RWPE2 (cell line): ENCODE measurements around the gene GRK3.

ENCODE experiments used
- ATAC-seq: fragments of 200-7000 bp; cut with Tn5 transposase; 3 replicates; pipeline ENCODE4 v1.9.1; 2021; ENCODE audit warnings: low read depth
- DNase-seq: peaks from one replicate; pipeline ENCODE4 v3.0.0-alpha.2; 2020; ENCODE audit warnings: low spot score
- H3K27ac ChIP-seq: fragments of 450-650 bp; 2 replicates; pipeline ENCODE4 v1.5.1; 2017; ENCODE audit warnings: mild to moderate bottlenecking; ENCODE audit not compliant: poor library complexity, severe bottlenecking
- H3K27me3 ChIP-seq: fragments of 250-450 bp; sonication (Bioruptor Pico); 2 replicates; pipeline ENCODE4 v1.5.1; 2021; ENCODE audit warnings: mild to moderate bottlenecking, moderate library complexity; ENCODE audit not compliant: insufficient read depth, poor library complexity, severe bottlenecking
- H3K36me3 ChIP-seq: fragments of 250-450 bp; sonication (Bioruptor Pico); 2 replicates; pipeline ENCODE4 v1.5.1; 2020; ENCODE audit warnings: low read depth, mild to moderate bottlenecking, moderate library complexity
- H3K4me1 ChIP-seq: fragments of 250-450 bp; sonication (Bioruptor Pico); 2 replicates; pipeline ENCODE4 v1.5.1; 2021; ENCODE audit warnings: mild to moderate bottlenecking, moderate library complexity; ENCODE audit not compliant: insufficient read depth, poor library complexity, severe bottlenecking
- H3K4me3 ChIP-seq: fragments of 250-450 bp; sonication (Bioruptor Pico); 2 replicates; pipeline ENCODE4 v1.5.1; 2021; ENCODE audit warnings: mild to moderate bottlenecking, moderate library complexity; ENCODE audit not compliant: severe bottlenecking
- H3K9me3 ChIP-seq: fragments of 250-450 bp; sonication (Bioruptor Pico); 2 replicates; pipeline ENCODE4 v1.5.1; 2021; ENCODE audit warnings: mild to moderate bottlenecking, moderate library complexity; ENCODE audit not compliant: severe bottlenecking
- CTCF ChIP-seq: fragments of 450-650 bp; IDR thresholded peaks from one replicate; pipeline ENCODE4 v1.5.1; 2017; ENCODE audit warnings: mild to moderate bottlenecking, moderate library complexity; ENCODE audit not compliant: poor library complexity, severe bottlenecking

GRK3 gene

GRCh38 chr22:25668437-25668836 is 104.0 kb downstream of the GRK3 start:
- ATAC-seq (peak; percentile 71), DNase-seq (no peak)
- no peak overlapping the region for H3K4me3 ChIP-seq
- H3K27ac ChIP-seq, result no peak overlapping the region
- H3K9me3 ChIP-seq, result no peaks in the 10 kb centered on the region
- TF ChIP-seq CTCF, result no peak
- H3K36me3 ChIP-seq, result no peaks in the 10 kb centered on the region
- H3K27me3 ChIP-seq, result no peaks in the 10 kb centered on the region
- H3K4me1 ChIP-seq, result peaks cover 11% of the 10 kb centered on the region

- no peak overlapping the region for H3K27ac ChIP-seq
- DNase-seq (no peak), ATAC-seq (no peak)
- no peak overlapping the region for H3K4me3 ChIP-seq
- no peak for TF ChIP-seq CTCF
- no peaks in the 10 kb centered on the region for H3K27me3 ChIP-seq
- peaks cover 11% of the 10 kb centered on the region for H3K4me1 ChIP-seq
- no peaks in the 10 kb centered on the region for H3K9me3 ChIP-seq
- no peaks in the 10 kb centered on the region for H3K36me3 ChIP-seq
These were observed 105.0 kb downstream of the GRK3 start for GRCh38 chr22:25669253-25670069.

- no peak overlapping the region for H3K27ac ChIP-seq
- H3K9me3 ChIP-seq, result no peaks in the 10 kb centered on the region
- no peak for TF ChIP-seq CTCF
- ATAC-seq (no peak), DNase-seq (no peak)
- H3K4me3 ChIP-seq, result no peak overlapping the region
- no peaks in the 10 kb centered on the region for H3K36me3 ChIP-seq
- H3K4me1 ChIP-seq, result peaks cover 11% of the 10 kb centered on the region
- H3K27me3 ChIP-seq, result no peaks in the 10 kb centered on the region
These were observed 105.6 kb downstream of the GRK3 start for GRCh38 chr22:25670070-25670461.

GRCh38 chr22:25672289-25673084 is 108.0 kb downstream of the GRK3 start:
- Histone ChIP-seq H3K36me3 (no peaks in the 10 kb centered on the region), H3K4me3 (no peak overlapping the region), H3K27me3 (no peaks in the 10 kb centered on the region), H3K9me3 (no peaks in the 10 kb centered on the region), H3K27ac (no peak overlapping the region), H3K4me1 (peaks cover 8% of the 10 kb centered on the region)
- DNase-seq, result no peak
- no peak for TF ChIP-seq CTCF
- no peak for ATAC-seq

- Histone ChIP-seq H3K9me3 (no peaks in the 10 kb centered on the region), H3K27ac (no peak overlapping the region), H3K4me3 (no peak overlapping the region), H3K27me3 (no peaks in the 10 kb centered on the region), H3K4me1 (no peaks in the 10 kb centered on the region), H3K36me3 (no peaks in the 10 kb centered on the region)
- no peak for TF ChIP-seq CTCF
- DNase-seq (no peak), ATAC-seq (no peak)
These were observed 109.2 kb downstream of the GRK3 start for GRCh38 chr22:25673713-25674112.
